ENCODE measurements around the gene EFHC1. TPM values are rescaled to one million over a fixed set of nuclear protein-coding genes. Genes with fewer than 3 reads are reported as not detected.

Gene EFHC1
- total and polyA plus RNA-seq, 2 of the 13 experiments (the other 11 are each of a cell fraction or from before 2014, with no cell fraction given), result 23.4 to 29.5 TPM

DNA sequence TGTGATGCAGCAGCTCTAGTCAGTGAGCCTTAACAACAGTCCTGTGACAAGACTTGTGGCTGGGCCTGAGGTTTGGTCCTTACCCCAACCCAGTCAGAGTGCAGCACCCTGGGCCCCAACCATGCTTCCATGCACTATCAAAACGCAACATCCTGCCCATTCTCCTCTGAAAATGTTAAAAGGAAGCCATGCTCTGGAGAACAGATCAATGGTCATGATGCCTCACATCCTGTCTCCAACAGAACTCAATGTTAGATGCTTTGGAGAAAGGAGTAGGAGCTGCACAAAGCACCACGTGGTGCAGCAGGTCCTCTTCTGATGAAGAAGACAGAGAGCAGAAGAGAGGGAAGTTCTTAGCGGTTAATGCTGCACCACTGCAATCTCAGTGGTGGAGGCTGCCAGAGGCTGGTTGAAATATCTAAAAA is 114.8 kb downstream of the EFHC1 start:
- ATAC-seq (no peak), DNase-seq (ENCODE audit: low spot score) (no peak), FAIRE-seq (no peak)
- H3K27me3 ChIP-seq (ENCODE audit: control insufficient read depth in 1 of 2, insufficient read depth in 2 of 2, low read length in 2 of 2), result no peaks in the 10 kb centered on the region
- H3K27ac ChIP-seq (ENCODE audit: extremely low read length, insufficient read depth, low read length), result no peak overlapping the region
- H2AFZ ChIP-seq (ENCODE audit: low read length), result no peak overlapping the region
- in situ Hi-C loops (cut with HindIII; ENCODE audit: extremely low pct_ligation_motif_present, low pct_unique_long_range_greater_than_20kb) (no loop called here), intact Hi-C loops (cut with micrococcal nuclease; ENCODE audit: unreplicated experiment) (no loop called here)
- 96% methylated on average over 3 of the region's 3 CpGs for WGBS (ENCODE audit: low lambda C conversion rate)
- no peak overlapping the region for H3K4me2 ChIP-seq (ENCODE audit: low read depth, low read length)
- H3K36me3 ChIP-seq (replicated peaks in 1 of 2; ENCODE audit: control insufficient read depth in 1 of 2, insufficient read depth in 2 of 2, low read length in 2 of 2), result peaks cover 28 to 76% of the 10 kb centered on the region in 2 experiments
- no TSS peak for BruUV-seq (replicated peaks)
- TF ChIP-seq, protein P1, sequence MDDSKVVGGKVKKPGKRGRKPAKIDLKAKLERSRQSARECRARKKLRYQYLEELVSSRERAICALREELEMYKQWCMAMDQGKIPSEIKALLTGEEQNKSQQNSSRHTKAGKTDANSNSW (CRISPR knock-in tag; IDR thresholded peaks at IDR 0.05; ENCODE audit: borderline replicate concordance), result no peak
- TF ChIP-seq ZFP82 (CRISPR knock-in tag; IDR thresholded peaks at IDR 0.05; ENCODE audit: borderline replicate concordance), result no peak
- no peak for TF ChIP-seq ZFY (CRISPR knock-in tag; IDR thresholded peaks at IDR 0.05)
- TF ChIP-seq DNMT3B (CRISPR knock-in tag; conservative IDR thresholded peaks at IDR 0.05), result no peak
- TF ChIP-seq SMC3 (IDR thresholded peaks at IDR 0.05; ENCODE audit: low read length), result no peak
- TF ChIP-seq, protein P2, sequence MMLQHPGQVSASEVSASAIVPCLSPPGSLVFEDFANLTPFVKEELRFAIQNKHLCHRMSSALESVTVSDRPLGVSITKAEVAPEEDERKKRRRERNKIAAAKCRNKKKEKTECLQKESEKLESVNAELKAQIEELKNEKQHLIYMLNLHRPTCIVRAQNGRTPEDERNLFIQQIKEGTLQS (CRISPR knock-in tag; IDR thresholded peaks at IDR 0.05), result no peak
- TF ChIP-seq ZKSCAN5 (CRISPR knock-in tag; IDR thresholded peaks at IDR 0.05), result no peak
- TF ChIP-seq ZSCAN5A (CRISPR knock-in tag; IDR thresholded peaks at IDR 0.05; ENCODE audit: borderline replicate concordance), result no peak
- no peak for TF ChIP-seq SIN3B (IDR thresholded peaks at IDR 0.05; ENCODE audit: low read length)
- TF ChIP-seq DPF2 (CRISPR knock-in tag; IDR thresholded peaks at IDR 0.05; ENCODE audit: borderline replicate concordance, low read depth), result no peak
- no peak for TF ChIP-seq ZNF12 (CRISPR knock-in tag; IDR thresholded peaks at IDR 0.05)
- TF ChIP-seq E2F2 (CRISPR knock-in tag; IDR thresholded peaks at IDR 0.05; ENCODE audit: borderline replicate concordance), result no peak
- no peak for TF ChIP-seq ZBTB46 (CRISPR knock-in tag; IDR thresholded peaks at IDR 0.05; ENCODE audit: borderline replicate concordance)
- no peak for TF ChIP-seq SNRNP70 (IDR thresholded peaks at IDR 0.05; ENCODE audit: low read depth, low read length)
- TF ChIP-seq MAX (IDR thresholded peaks at IDR 0.05), result no peak
- no peak for TF ChIP-seq ETV6 (CRISPR knock-in tag; conservative IDR thresholded peaks at IDR 0.05)
- no peak for TF ChIP-seq NR2C2 (CRISPR knock-in tag; IDR thresholded peaks at IDR 0.05; ENCODE audit: borderline replicate concordance)
- TF ChIP-seq MED13 (CRISPR knock-in tag; IDR thresholded peaks at IDR 0.05), result no peak
- TF ChIP-seq KLF15 (CRISPR knock-in tag; IDR thresholded peaks at IDR 0.05; ENCODE audit: borderline replicate concordance), result no peak
- POLR2A ChIA-PET, result interaction anchor here (0.6 to 2.0 kb wide), 2 partner anchors 9 to 11 kb away, joined by 3 to 5 read pairs; no protein-coding TSS in a partner anchor
- H3K4me3 ChIP-seq (replicated peaks in 1 of 3; ENCODE audit: insufficient read depth in 1 of 3, low read depth in 2 of 3, low read length in 3 of 3), result no peak overlapping the region
- H3K4me1 ChIP-seq (ENCODE audit: insufficient read depth, low read length), result peaks cover 38% of the 10 kb centered on the region
- CTCF ChIA-PET (ENCODE audit: low intra/inter-chr PET ratio, low total read pairs), result no interaction called here
- H3K9ac ChIP-seq (ENCODE audit: insufficient read depth, low read depth, low read length), result no peak overlapping the region
- no peaks in the 10 kb centered on the region for H3K9me3 ChIP-seq (ENCODE audit: low read length)
- peaks cover 54% of the 10 kb centered on the region for H3K79me2 ChIP-seq (ENCODE audit: insufficient read depth, low read length)
- no peaks in the 10 kb centered on the region for H4K20me1 ChIP-seq (ENCODE audit: insufficient read depth, low read length)
